Measurements from ENCODE around the gene TMEM167A. TPM values are rescaled to one million over a fixed set of nuclear protein-coding genes. Genes with fewer than 3 reads are reported as not detected.

TMEM167A gene, protein sequence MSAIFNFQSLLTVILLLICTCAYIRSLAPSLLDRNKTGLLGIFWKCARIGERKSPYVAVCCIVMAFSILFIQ
- 46.2 and 63.9 TPM in 2 replicates for total RNA-seq (2014; rRNA removed; shearing (Covaris generic))
- polyA plus RNA-seq (2015; cell fraction: cytosol; rRNA removed), result 96.0 and 109 TPM in 2 replicates
- polyA plus RNA-seq (2015; cell fraction: nucleus; rRNA removed), result 35.0 and 35.8 TPM in 2 replicates

DNA sequence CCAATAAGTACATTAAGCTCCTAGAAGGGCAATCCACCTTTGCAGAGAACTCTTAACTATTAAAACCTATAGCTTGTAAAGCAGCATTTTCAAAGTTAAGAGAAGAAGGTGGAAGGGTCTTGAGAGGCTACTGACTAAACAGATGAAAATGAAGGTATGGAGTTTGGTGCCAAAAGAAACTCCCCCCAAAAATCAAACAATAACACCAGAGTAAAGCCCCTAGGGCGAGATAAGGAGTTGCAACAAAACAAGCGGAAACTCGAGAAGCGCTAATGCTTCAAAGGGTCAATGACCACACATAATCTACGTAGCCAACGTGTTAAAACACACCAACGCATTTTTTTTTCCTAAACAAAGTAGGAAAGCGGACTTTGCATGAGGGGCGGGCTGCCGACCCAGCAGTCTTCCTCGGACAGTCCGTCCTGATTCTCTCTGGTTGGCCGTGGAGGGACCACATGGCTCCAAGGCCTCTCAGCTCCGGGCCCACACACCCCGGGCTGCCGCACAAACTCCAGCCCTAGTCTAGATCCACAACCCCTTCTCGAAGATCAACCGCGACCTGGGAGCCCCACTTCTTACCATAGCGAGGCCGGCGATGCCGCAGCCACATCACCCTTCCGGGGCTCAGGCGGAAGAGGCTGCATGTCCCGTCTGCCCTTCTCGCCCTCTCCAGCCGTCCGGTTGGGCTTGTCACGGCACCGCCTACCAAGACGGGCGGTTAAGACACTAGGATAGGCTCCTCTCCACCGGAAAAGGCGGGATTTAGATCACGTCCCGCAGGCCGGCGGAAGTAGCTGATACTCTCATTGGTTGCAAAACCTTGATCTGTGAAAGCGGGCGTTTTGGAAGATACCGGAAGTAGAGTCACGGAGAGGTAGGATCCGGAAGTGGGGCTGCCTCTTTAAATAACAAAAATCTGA, at the start of gene TMEM167A, which contains the start of gene XRCC4:
TMEM167A (minus strand) TSS at position 653 of the 920 bp plus-strand sequence; CDS start at position 582, 71 bp downstream.
XRCC4 (plus strand) TSS at position 806 of the 920 bp plus-strand sequence. CDS start 27,373 bp downstream, outside the sequence.
- peak; percentile 97 for DNase-seq (ENCODE audit: low read depth)

DNA sequence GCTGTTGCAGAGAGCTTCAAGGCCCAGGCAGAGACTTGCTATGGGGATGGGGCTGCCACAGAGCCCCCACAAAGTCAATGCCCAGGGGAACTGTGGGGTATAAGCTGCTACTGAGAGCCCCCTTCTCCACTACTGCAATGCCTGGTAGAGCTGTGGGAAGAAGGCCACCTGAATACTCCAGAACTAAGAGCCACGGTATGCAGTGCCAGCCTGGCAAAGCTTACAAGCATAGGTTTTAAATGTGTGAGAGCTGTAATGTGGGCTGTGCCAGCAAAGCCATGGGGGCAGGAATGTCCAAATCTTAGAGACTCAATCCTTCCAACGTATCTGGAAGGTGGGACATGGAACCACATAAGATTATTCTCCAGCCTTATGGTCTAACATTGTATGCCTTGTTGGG, 49.3 kb upstream of the TMEM167A start:
- DNase-seq (ENCODE audit: low read depth), result no peak

DNA sequence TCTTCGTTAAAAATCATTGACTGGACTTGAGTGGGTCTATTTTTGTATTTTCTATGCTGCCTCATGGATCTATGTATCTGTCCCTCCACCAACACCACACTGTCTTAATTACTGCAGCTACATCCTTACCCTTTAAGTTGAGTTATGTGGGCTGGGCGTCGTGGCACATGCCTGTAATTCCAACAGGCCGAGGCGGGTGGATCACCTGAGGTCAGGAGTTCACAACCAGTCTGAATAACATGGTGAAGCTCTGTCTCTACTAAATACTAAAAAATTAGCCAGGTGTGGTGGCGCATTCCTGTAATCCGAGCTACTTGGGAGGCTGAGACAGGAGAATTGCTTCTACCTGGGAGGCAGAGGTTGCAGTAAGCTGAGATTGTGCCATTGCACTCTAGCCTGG, 48.4 kb upstream of the TMEM167A start:
- DNase-seq (ENCODE audit: low read depth), result no peak

DNA sequence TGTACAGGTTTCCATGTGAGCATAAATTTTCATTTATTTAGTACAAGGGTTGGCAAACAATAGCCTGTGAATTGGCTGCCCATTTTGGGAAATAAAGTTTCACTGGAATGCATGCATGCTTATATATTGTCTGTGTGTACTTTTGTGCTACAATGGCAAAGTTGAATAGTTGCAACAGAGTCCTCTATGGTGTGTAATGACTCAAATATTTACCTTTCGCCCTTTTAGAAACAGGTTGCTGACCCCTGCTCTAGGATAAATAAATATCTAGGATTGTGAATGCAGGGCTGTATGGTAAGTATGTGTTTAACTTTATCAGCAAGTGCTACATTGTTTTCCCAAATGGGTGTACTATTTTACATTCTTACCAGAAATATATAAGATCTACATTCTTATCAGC, 47.4 kb upstream of the TMEM167A start:
- DNase-seq (ENCODE audit: low read depth), result no peak

DNA sequence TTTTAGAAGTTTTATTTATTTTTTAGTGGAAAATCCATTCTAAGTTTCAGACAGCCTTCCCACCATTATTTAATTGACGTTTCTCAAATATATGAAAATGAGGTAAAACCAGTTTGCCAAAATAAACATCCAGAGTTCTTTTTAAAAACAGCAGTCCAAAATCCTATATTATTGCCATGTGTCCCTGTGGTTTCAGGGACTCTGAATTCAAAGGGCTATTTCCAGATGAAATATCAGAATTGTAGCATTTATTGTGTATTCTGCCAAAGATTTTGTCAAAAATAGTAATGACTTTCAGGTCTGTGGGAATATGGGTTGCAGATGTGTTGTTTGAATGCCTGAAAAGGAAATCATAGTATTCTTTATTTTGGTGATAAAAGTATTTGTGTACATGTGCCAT, 41.8 kb upstream of the TMEM167A start:
- DNase-seq (ENCODE audit: low read depth), result no peak

DNA sequence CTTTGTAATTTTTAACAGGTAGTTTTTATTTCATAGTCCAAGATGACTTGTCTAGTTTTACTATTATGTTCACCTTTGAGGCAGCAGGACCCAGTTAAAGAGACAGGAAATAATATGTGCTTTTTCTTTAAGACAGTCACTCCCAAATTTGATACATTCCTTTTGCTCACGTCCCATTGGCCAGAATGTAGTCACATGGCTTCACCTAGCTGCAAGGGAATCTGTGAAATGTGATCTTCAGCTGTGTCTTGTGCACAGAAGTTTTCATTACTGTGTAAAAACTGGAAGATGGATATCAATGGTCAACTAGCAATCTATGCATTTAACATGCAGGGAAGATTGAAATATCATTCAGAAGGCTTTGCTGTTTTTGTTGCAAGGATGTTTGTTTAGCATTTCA, 41.3 kb upstream of the TMEM167A start:
- peak; percentile 5 for DNase-seq (ENCODE audit: low read depth)

DNA sequence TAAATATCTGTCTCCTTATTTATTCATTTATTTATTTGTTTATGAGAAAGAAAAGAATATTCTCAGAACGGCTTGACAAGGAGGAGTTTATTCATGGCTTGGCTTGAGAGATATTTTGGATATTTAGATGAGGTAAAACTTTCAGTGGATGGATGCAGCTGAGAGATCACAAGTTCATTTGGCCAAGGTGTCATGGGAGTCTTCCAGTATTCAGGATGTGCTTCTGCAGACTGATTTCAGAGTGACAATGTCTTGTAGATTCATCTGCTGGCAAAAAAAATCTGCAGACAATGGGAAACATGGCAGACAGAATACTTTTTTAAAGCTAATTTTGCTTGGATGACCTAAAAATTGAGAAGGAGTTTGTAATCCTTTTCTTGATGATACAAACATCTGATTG, 38.6 kb upstream of the TMEM167A start:
- no peak for DNase-seq (ENCODE audit: low read depth)

DNA sequence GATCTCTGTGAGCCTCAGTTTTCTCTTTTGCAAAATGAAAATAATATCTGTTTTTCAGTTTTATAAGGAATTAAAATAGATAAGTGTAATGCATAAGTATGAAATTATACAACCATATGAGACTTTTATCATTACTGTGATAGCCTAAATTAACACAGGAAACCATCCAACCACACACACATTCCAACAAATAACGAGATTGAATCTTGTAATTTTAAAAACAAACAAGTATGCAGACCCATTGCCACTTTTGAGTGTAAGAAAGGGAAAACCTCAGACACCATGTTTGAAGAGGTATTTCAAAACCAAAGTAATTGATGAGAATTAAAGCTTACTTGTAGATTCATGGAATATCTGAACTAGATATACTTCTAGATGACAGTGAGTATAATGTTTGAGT, 32.2 kb upstream of the TMEM167A start:
- DNase-seq (ENCODE audit: low read depth), result no peak

DNA sequence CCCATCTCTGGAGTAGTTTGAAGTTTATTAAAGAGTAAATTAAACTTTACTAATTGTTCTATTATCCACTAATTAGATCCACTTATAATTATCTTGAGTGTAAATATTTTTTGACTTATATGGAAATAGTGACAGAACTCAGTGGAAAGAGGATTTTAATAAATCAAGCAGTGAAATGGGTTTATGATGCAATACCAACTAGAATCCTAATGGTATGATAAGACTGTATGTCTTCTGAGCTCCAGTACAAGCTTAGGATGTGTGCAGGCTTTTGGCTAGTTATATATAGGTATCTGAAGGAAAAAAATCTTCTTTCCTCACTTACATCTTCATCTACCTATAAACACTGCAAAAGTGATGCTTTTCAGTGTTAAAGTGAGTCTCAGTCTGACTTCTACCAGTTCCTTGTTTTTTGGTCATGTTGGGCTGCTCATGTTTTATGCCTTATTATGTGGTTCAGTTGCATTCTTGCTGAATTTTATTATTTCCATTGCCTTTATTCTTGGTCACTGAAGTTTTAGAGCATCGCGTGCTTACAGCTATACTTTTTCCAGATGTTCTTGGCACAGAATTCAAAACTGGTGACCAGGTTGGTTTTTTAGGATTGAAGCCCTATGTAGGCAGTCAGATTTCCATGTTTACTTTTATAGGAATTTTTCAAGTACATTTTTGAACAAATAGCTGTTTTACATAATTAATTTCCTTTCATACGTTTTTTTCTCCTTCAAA, 30.7 kb upstream of the TMEM167A start:
- DNase-seq (ENCODE audit: low read depth), result no peak

DNA sequence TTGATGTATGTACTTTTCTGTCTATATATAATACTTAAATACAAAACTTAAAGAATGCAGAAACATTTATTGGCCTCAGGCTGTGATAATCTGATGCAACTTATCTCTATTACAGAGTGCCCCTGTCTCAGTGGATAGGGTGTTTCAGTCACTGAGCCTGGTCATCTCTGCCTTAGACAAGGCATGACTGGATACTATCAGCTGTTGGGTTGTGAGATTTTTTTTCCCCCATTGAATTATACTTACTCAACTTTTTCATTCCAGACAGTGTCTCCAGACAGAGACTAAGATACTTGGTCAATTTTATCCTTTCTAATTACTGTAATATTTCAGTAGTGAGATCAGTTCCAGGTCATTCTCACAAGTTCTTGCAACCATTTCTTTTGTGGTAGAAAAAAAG, 26.8 kb upstream of the TMEM167A start:
- no peak for DNase-seq (ENCODE audit: low read depth)

DNA sequence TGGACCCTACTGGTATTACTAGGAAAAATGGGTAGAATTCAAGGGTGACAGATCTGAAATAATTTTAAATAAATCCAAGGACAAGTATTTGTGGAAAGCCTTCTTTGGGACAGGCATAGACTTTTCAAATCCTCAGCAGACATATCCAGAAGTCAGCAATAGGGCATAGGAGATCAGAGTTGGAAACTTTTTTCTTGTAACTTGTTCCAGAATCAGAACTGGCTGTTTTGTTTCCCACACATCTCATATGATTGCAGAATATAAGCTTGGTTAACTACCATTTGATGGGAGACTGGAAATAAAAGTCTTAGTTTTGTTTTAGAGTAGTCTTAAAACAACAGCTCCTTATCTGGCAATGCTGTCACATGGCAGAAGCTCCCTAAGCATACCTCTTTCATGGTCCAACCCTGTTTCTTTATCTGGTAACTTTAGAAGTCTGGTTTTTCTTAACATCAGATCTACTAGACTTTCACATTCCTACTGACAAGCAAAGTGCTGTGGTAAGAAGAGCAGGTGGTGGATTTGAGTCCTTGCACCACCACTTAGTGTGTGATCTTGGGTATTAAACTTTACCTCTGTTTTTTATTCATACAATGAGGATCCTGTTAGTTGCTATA, 25.3 kb upstream of the TMEM167A start:
- DNase-seq (ENCODE audit: low read depth), result no peak

DNA sequence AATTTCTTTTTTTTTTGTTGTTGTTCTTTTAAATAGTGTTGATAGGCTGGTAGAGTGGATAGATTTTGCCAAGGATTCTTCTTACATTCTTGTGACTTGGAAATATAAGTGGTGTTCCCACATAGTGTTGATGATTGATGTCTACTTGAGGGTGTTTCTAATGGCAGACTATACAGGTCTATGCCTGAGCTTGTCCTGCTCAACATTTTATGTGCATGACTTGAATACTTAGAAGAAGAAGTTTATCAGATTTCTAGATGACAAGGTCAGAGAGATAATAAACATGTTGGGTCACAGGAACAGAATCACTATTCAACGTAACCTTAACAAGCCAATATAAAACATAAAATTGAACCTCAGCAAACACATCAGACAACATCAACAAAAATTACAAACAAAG, 24.3 kb upstream of the TMEM167A start:
- no peak for DNase-seq (ENCODE audit: low read depth)

DNA sequence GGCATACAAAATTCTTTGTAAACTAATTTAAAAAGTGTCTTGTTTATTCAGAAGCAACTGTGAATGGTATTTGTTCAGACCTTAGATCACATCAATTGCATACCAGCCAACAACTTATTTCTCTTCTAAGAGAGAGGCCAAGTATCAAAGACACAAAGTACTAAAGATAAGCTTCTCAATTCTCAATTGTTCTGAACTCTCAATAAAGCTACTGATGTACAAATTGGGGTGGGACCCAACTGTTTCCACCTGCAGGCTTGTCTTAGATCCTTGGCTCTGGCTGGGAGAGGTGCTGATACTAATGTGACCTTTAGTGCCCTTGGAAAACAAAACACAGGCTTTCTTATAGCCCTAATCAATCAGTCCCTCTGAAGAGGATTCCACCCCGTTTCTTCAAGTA, 22.3 kb upstream of the TMEM167A start:
- DNase-seq (ENCODE audit: low read depth), result no peak

DNA sequence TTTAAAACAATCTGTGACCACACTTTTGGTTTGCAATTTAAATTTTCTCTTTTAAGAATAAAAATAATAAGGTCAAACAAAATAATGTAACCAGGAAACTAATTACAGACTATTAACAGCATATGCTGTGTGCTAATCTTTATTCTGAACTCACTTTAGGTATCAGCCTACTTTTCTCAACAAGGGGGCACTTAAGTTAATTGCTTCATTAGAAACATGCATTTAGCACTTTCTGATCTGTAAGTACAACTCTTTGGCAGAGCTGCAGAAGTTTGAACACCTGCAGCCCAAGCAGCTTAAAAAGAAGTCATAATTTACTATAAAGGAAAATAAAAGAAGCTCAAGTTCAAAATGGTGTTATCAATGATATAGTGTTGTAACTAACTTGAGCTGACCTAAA, 21.8 kb upstream of the TMEM167A start:
- no peak for DNase-seq (ENCODE audit: low read depth)

DNA sequence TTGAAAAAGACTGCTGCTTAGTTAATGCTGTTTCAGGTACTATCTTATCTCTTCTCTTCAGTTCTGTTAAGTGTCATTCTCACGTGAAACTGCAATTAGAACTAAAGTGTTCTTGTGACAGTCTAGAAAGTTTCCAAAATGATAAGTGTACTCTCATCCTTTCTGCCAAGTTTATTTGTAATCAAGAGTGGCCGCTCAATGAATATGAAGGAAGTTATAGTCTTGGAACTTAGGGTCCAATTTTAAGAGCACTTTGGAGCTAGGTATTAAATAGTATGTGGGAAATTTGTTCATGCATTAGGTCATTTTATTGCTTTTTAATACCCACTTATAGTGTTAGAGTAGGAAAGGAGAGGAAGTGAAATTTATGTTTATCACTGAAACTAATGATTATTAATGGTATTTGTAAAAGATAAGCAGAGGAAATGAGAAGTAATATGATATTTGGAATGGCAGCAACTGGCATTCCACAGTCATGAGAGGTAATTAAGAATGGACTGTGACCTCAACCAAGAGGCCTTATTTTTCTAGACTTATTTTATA, 20.6 kb upstream of the TMEM167A start:
- DNase-seq (ENCODE audit: low read depth), result peak; percentile 48

DNA sequence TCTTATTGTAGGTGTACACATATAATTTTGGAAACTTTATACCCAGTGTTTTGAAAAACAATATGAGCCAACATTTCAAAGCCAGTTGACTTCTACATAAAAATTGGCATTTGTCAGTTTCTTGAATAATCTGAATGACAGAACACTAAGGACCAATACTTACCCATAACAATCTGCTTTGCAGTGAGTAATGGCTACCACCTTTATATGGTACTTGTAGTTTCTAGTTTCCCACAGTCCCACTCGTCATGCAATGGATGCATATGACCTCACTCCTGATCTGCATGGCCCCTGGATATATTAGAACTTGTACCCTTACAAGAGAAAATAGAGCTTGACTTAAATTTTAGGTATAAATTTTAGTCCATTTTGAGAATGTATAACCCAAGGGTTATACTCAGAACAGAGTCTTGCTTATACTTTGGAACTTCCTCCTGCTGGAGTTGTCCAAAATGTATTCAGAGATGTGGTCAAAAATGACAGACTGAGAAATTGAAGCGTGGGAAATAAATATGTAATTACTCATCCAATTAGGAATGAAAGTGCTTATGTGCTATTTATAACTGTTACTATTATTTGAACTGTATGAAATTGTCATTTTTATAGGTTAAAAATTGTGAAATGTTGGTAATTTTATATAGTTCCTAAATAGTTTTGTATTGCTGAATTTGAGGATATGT, 19.6 kb upstream of the TMEM167A start:
- no peak for DNase-seq (ENCODE audit: low read depth)

DNA sequence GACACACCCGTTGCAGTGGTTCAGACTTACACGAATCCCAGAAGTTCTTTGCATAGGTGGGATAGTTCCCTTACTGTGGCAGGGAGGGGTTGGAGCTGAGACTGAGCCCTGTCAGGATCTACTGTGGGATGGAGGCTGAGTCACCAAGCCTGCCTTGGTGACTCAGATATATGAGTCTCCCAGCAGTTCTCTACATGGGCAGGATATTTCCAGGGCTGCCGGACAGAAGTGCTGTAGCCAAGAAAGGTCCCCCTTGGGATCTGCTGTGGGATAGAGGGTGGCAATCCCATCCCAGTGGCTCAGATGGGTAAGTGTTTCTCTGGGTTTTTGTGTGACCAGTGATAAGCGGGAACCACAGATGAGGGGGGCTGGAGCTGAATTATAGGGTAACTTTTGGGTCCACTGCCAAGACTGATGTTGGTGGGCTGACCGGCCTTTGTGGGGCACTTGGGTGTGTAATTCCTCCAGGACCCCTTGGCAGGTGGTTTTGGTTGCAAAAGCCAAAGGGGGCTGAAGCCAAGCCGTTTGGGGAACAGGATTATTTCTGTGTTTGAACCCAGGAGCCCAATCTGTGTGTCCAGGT, 18.9 kb upstream of the TMEM167A start:
- peak; percentile 93 for DNase-seq (ENCODE audit: low read depth)

DNA sequence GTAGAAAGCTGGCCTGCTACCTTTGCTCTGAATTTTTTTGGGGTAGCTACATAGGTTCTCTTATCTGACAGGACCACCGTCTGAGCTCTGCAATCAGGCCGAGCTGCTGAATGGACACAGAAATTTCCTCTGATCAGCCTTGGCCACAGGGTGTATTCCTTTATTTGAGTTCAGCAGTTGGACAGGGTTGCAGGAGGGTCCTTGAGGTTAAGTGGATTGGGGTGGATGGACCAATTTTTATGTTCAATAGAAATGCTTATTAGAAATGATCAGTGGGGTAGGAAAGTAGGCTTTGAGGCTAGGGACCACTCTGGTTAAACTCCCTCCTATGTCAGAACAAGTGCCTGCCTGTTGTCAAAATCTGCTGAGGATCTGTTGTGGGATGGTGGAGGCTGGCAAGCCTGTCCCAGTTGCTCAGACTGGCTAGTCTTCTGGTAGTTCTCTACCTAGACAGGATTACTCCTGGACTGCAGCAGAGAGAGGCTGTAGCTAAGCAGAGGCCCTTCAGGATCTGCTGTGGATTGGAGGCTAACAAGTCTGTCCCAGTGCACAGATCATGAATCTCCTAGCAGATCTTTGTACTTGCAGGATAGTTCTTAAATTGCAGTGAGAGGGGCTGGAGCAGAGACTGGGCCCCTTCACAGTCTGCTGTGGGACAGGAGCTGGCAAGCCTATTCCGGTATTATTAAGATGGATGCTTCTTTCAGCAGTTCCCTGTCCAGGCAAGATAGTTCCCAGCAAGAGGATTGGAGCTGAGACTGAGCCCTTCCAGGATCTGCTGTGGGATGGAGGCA, 18.2 kb upstream of the TMEM167A start:
- no peak for DNase-seq (ENCODE audit: low read depth)

DNA sequence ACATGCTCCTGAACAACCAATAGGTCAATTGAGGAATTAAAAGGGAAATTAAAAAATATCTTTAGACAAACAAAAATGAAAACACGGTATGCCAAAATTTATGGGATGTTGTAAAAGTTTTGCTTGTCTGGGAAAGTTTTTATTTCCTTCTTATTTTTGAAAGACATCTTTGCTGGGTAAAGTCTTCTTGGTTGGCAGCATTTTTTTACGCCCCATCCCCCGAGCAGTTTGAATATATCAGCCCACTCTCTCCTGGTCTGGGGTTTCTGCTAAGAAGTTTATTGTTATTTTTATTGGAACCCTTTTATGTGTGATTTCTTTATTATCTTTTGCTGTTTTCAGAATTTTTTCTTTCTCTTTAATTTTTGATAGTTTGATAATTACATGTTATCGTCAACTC, 16.5 kb upstream of the TMEM167A start:
- DNase-seq (ENCODE audit: low read depth), result no peak
